ENCODE data around the gene RAB3GAP2. TPM values are rescaled to one million over a fixed set of nuclear protein-coding genes. Genes with fewer than 3 reads are reported as not detected.

The RAB3GAP2 gene
- total RNA-seq, 1 experiment from 2014 or later = 64.3 TPM

GRCh38 chr1:220221670-220222069 lies 50.6 kb downstream of the RAB3GAP2 start:
- H3K36me3 Mint-ChIP-seq = no peaks in the 10 kb centered on the region; the same call in 1 of the 2 replicates
- H3K27me3 Mint-ChIP-seq (ENCODE audit: low read depth) = no peaks in the 10 kb centered on the region
- no peak overlapping the region for H3K27ac Mint-ChIP-seq
- H3K4me3 Mint-ChIP-seq = no peak overlapping the region
- TF ChIP-seq TP53 (CRISPR knock-in tag; IDR thresholded peaks at IDR 0.05) = no peak
- TF ChIP-seq RORB (CRISPR knock-in tag; IDR thresholded peaks at IDR 0.05) = no peak
- no peak for TF ChIP-seq MYBL2 (CRISPR knock-in tag; IDR thresholded peaks at IDR 0.05)
- TF ChIP-seq ZBTB21 (CRISPR knock-in tag; IDR thresholded peaks at IDR 0.05; ENCODE audit: borderline replicate concordance) = no peak
- TF ChIP-seq ZNF121 (CRISPR knock-in tag; IDR thresholded peaks at IDR 0.05) = no peak
- no peak for TF ChIP-seq ETV6 (CRISPR knock-in tag; IDR thresholded peaks at IDR 0.05)
- no peak for TF ChIP-seq FOXK1 (CRISPR knock-in tag; IDR thresholded peaks at IDR 0.05)
- no peak for TF ChIP-seq CREB1 (CRISPR knock-in tag; IDR thresholded peaks at IDR 0.05)
- TF ChIP-seq, protein P1, sequence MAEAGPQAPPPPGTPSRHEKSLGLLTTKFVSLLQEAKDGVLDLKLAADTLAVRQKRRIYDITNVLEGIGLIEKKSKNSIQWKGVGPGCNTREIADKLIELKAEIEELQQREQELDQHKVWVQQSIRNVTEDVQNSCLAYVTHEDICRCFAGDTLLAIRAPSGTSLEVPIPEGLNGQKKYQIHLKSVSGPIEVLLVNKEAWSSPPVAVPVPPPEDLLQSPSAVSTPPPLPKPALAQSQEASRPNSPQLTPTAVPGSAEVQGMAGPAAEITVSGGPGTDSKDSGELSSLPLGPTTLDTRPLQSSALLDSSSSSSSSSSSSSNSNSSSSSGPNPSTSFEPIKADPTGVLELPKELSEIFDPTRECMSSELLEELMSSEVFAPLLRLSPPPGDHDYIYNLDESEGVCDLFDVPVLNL (CRISPR knock-in tag; IDR thresholded peaks at IDR 0.05; ENCODE audit: borderline replicate concordance, low read depth) = no peak
- TF ChIP-seq ARID4B (CRISPR knock-in tag; IDR thresholded peaks at IDR 0.05; ENCODE audit: borderline replicate concordance) = no peak
- TF ChIP-seq NR2C2 (CRISPR knock-in tag; IDR thresholded peaks at IDR 0.05) = no peak
- no peak for TF ChIP-seq JAZF1 (CRISPR knock-in tag; IDR thresholded peaks at IDR 0.05)
- TF ChIP-seq ZNF219 (CRISPR knock-in tag; IDR thresholded peaks at IDR 0.05; ENCODE audit: borderline replicate concordance) = no peak
- TF ChIP-seq, protein P2, sequence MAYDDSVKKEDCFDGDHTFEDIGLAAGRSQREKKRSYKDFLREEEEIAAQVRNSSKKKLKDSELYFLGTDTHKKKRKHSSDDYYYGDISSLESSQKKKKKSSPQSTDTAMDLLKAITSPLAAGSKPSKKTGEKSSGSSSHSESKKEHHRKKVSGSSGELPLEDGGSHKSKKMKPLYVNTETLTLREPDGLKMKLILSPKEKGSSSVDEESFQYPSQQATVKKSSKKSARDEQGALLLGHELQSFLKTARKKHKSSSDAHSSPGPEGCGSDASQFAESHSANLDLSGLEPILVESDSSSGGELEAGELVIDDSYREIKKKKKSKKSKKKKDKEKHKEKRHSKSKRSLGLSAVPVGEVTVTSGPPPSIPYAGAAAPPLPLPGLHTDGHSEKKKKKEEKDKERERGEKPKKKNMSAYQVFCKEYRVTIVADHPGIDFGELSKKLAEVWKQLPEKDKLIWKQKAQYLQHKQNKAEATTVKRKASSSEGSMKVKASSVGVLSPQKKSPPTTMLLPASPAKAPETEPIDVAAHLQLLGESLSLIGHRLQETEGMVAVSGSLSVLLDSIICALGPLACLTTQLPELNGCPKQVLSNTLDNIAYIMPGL (CRISPR knock-in tag; IDR thresholded peaks at IDR 0.05) = no peak
- H3K4me1 Mint-ChIP-seq = peaks cover 49% of the 10 kb centered on the region
- ATAC-seq (no peak), DNase-seq (ENCODE audit: low spot score) (no peak)
- POLR2A ChIA-PET = no interaction called here
- H3K9me3 Mint-ChIP-seq = no peaks in the 10 kb centered on the region
- CTCF ChIA-PET = no interaction called here

GRCh38 chr1:220221269-220221668 lies 51.0 kb downstream of the RAB3GAP2 start:
- peaks cover 46% of the 10 kb centered on the region for H3K4me1 Mint-ChIP-seq
- ChIA-PET CTCF (interaction anchor here (1.2 to 1.6 kb wide), 2 partner anchors 60 to 75 kb away, joined by 3 to 6 read pairs; no protein-coding TSS in a partner anchor), POLR2A (no interaction called here)
- no peak for DNase-seq (ENCODE audit: low spot score)
- H3K27ac Mint-ChIP-seq = no peak overlapping the region
- no peak overlapping the region for H3K4me3 Mint-ChIP-seq
- TF ChIP-seq TCF7 (CRISPR knock-in tag; IDR thresholded peaks at IDR 0.05; ENCODE audit: low read depth) (no peak), EMX1 (CRISPR knock-in tag; IDR thresholded peaks at IDR 0.05) (no peak), ZNF396 (CRISPR knock-in tag; IDR thresholded peaks at IDR 0.05; ENCODE audit: borderline replicate concordance) (no peak), MXD4 (CRISPR knock-in tag; IDR thresholded peaks at IDR 0.05; ENCODE audit: borderline replicate concordance) (no peak), ZBTB21 (CRISPR knock-in tag; IDR thresholded peaks at IDR 0.05; ENCODE audit: borderline replicate concordance) (no peak), OVOL2 (CRISPR knock-in tag; IDR thresholded peaks at IDR 0.05; ENCODE audit: borderline replicate concordance) (no peak), PREB (CRISPR knock-in tag; IDR thresholded peaks at IDR 0.05; ENCODE audit: borderline replicate concordance) (no peak), JUN (CRISPR knock-in tag; IDR thresholded peaks at IDR 0.05) (no peak), NFE2L1 (CRISPR knock-in tag; IDR thresholded peaks at IDR 0.05) (no peak), RELA (CRISPR knock-in tag; IDR thresholded peaks at IDR 0.05; ENCODE audit: borderline replicate concordance) (no peak), ATF3 (CRISPR knock-in tag; conservative IDR thresholded peaks at IDR 0.05) (no peak), ESRRA (CRISPR knock-in tag; IDR thresholded peaks at IDR 0.05; ENCODE audit: borderline replicate concordance) (no peak), FOXJ3 (CRISPR knock-in tag; IDR thresholded peaks at IDR 0.05; ENCODE audit: borderline replicate concordance) (no peak), ELF4 (CRISPR knock-in tag; IDR thresholded peaks at IDR 0.05; ENCODE audit: low read depth) (no peak), TP53 (CRISPR knock-in tag; IDR thresholded peaks at IDR 0.05) (no peak), ZNF317 (CRISPR knock-in tag; IDR thresholded peaks at IDR 0.05; ENCODE audit: borderline replicate concordance, low read depth) (no peak)
- no peaks in the 10 kb centered on the region for H3K27me3 Mint-ChIP-seq (ENCODE audit: low read depth)
- no peaks in the 10 kb centered on the region for H3K9me3 Mint-ChIP-seq
- no peak for ATAC-seq
- H3K36me3 Mint-ChIP-seq = no peaks in the 10 kb centered on the region; the same call in 1 of the 2 replicates
